ENCODE measurements around the gene CREB3.

- TF ChIP-seq EZH2 (IDR thresholded peaks at IDR 0.05; ENCODE audit: low read depth): no peak
- no peak for TF ChIP-seq CTCF (conservative IDR thresholded peaks at IDR 0.05)
These were observed 26.1 kb downstream of the CREB3 start for GRCh38 chr9:35758475-35759050.

All from PC-9 (cell line).